Endothelial cell of umbilical vein (primary cell): ENCODE results near the gene MMS22L. TPM values are rescaled to one million over a fixed set of nuclear protein-coding genes. Genes with fewer than 3 reads are reported as not detected.

ENCODE experiments used
- BruUV-seq: library from RNA; stranded (reverse); fragments of 400-500 nt; replicated peaks from 2 replicates; lab custom pipeline; 2021; lab: Mats Ljungman, UMichigan
- CTCF ChIA-PET: fragments of 300-600, 350-600 bp; sonication (Branson Sonifier 250); formaldehyde crosslinking; loops from one replicate; lab custom pipeline; 2021; ENCODE audit warnings: antibody characterized with exemption, inconsistent platforms; lab: Charles Lee
- POLR2A ChIA-PET: fragments of 300-600, 350-600 bp; sonication (Branson Sonifier 250); formaldehyde crosslinking; loops from one replicate; lab custom pipeline; 2021; ENCODE audit warnings: antibody characterized with exemption, inconsistent platforms; lab: Charles Lee
- DNase-seq: peaks from one replicate; pipeline ENCODE4 v3.0.0-alpha.2; 2011; ENCODE audit warnings: low read depth, low spot score
- FAIRE-seq: peaks from 2 replicates; lab custom pipeline; 2011; peaks lifted over from hg19 to GRCh38; lab: Jason Lieb, UNC
- H2AFZ ChIP-seq: 2 replicates; pipeline ENCODE4 v1.6.0; 2012; ENCODE audit warnings: low read depth, low read length, control low read depth, inconsistent platforms
- H3K27ac ChIP-seq: 2 replicates; pipeline ENCODE4 v1.5.1; 2011; ENCODE audit warnings: low read depth, mild to moderate bottlenecking, control low read depth, low read length, moderate library complexity; ENCODE audit not compliant: insufficient read depth
- H3K27me3 ChIP-seq, 2 experiments: 2 replicates each; pipeline versions ENCODE4 v1.6.0 to v1.6.1; 2011; ENCODE audit warnings: low read length in 2 of 2, mixed read lengths in 1 of 2; ENCODE audit not compliant: control insufficient read depth in 2 of 2, insufficient read depth in 2 of 2
- H3K36me3 ChIP-seq, 2 experiments: 2 replicates in 1 of 2; 3 replicates in 1 of 2; pipeline ENCODE4 v1.5.1; 2011; ENCODE audit warnings: low read length in 2 of 2, mild to moderate bottlenecking in 1 of 2, moderate library complexity in 1 of 2; ENCODE audit not compliant: control insufficient read depth in 2 of 2, insufficient read depth in 2 of 2; ENCODE audit errors: extremely low read depth in 1 of 2
- H3K4me1 ChIP-seq: 3 replicates; pipeline ENCODE4 v1.5.1; 2011; ENCODE audit warnings: mild to moderate bottlenecking, low read length; ENCODE audit not compliant: control insufficient read depth, insufficient read depth; ENCODE audit errors: extremely low read depth
- H3K4me2 ChIP-seq: 2 replicates; pipeline ENCODE4 v1.6.1; 2011; ENCODE audit warnings: low read length, control low read depth, mixed read lengths; ENCODE audit not compliant: insufficient read depth
- H3K4me3 ChIP-seq, 3 experiments: fragments of 200-600 bp in 1 of 3; sonication (generic), shearing (Covaris generic) in 1 of 3; replicated peaks in 1 of 3; 2 replicates each; pipeline ENCODE4 v1.5.1; 2011 to 2016; ENCODE audit warnings: control low read depth in 3 of 3, low read length in 3 of 3, mild to moderate bottlenecking in 2 of 3, inconsistent platforms in 1 of 3, low read depth in 1 of 3, moderate library complexity in 1 of 3; ENCODE audit not compliant: insufficient read depth in 1 of 3
- H3K79me2 ChIP-seq: 2 replicates; pipeline ENCODE4 v1.6.0; 2012; ENCODE audit warnings: low read length, inconsistent platforms; ENCODE audit not compliant: control insufficient read depth, insufficient read depth
- H3K9ac ChIP-seq: replicated peaks from 2 replicates; pipeline ENCODE3; 2011; ENCODE audit warnings: low read length, control low read depth; ENCODE audit not compliant: insufficient read depth; ENCODE audit errors: extremely low read depth
- H3K9me1 ChIP-seq: replicated peaks from 3 replicates; pipeline ENCODE4 v1.6.0; 2011; ENCODE audit warnings: mild to moderate bottlenecking, low read length; ENCODE audit not compliant: control insufficient read depth, insufficient read depth; ENCODE audit errors: extremely low read depth
- H3K9me3 ChIP-seq: replicated peaks from 2 replicates; pipeline ENCODE4 v1.5.1; 2012; ENCODE audit warnings: low read length, inconsistent platforms; ENCODE audit not compliant: control insufficient read depth, insufficient read depth
- H4K20me1 ChIP-seq: replicated peaks from 2 replicates; pipeline ENCODE3; 2011; ENCODE audit warnings: mild to moderate bottlenecking, low read length; ENCODE audit not compliant: control insufficient read depth, insufficient read depth; ENCODE audit errors: extremely low read depth
- EZH2 ChIP-seq: IDR thresholded peaks from 2 replicates; pipeline ENCODE4 v1.6.1; 2012; ENCODE audit warnings: borderline replicate concordance, low read depth, mild to moderate bottlenecking, moderate library complexity, low read length, inconsistent platforms; ENCODE audit not compliant: severe bottlenecking
- FOS ChIP-seq: IDR thresholded peaks from 2 replicates; pipeline ENCODE4 v1.6.1; 2011; ENCODE audit warnings: mild to moderate bottlenecking, low read length, moderate library complexity, borderline replicate concordance; ENCODE audit not compliant: insufficient read depth
- GATA2 ChIP-seq: IDR thresholded peaks from 2 replicates; pipeline ENCODE4 v1.7.0; 2011; ENCODE audit warnings: low read depth, mild to moderate bottlenecking, moderate library complexity, mixed read lengths, low read length; ENCODE audit not compliant: insufficient read length, insufficient read depth
- JUN ChIP-seq: IDR thresholded peaks from 2 replicates; pipeline ENCODE4 v1.6.1; 2011; ENCODE audit warnings: borderline replicate concordance, low read depth; ENCODE audit not compliant: insufficient read length, insufficient read depth
- MYC ChIP-seq: IDR thresholded peaks from one replicate; pipeline ENCODE4 v1.6.1; 2011; ENCODE audit warnings: mild to moderate bottlenecking, low read depth, low read length
- POLR2A ChIP-seq: IDR thresholded peaks from 2 replicates; pipeline ENCODE4 v1.6.1; 2012; ENCODE audit warnings: low read depth, mild to moderate bottlenecking, control low read depth, low read length
- POLR2AphosphoS5 ChIP-seq: IDR thresholded peaks from 2 replicates; pipeline ENCODE4 v1.6.1; 2012; ENCODE audit warnings: low read depth, mild to moderate bottlenecking, control low read depth, low read length, moderate library complexity; ENCODE audit not compliant: insufficient read depth
- dilution Hi-C: fragments of 300-500 bp; cut with MboI; formaldehyde crosslinking; loops from one replicate; pipeline ENCODE4 v1.15.0; 2019; ENCODE audit warnings: low sequenced_read_pairs; ENCODE audit not compliant: extremely low pct_ligation_motif_present
- intact Hi-C: fragments of 100-400 bp; cut with micrococcal nuclease; formaldehyde crosslinking; loops from one replicate; pipeline ENCODE4 v1.10.0; 2022
- polyA plus RNA-seq, 4 experiments: library from polyadenylated mRNA; depleted of rRNA in 3 of 4; stranded (reverse) in 3 of 4; unstranded in 1 of 4; fragments of >200 nt; gene quantifications; 2 replicates each; pipeline versions ENCODE4 v1.2.1 to v1.2.3, GENCODE V29; 2011 to 2012; ENCODE audit warnings: missing spikeins in 1 of 4
- total RNA-seq: library from RNA; stranded (reverse); gene quantifications from 2 replicates; pipeline ENCODE4 v1.2.3, GENCODE V29; 2021
- TF ChIP-seq, protein P1 (sequence below), 2 donors: IDR thresholded peaks; 1 replicate in 1 of 2; 2 replicates in 1 of 2; pipeline ENCODE4 v1.5.1; 2011; ENCODE audit warnings: low read length in 2 of 2, mild to moderate bottlenecking in 2 of 2, moderate library complexity in 2 of 2, control low read depth in 1 of 2, inconsistent platforms in 1 of 2, low read depth in 1 of 2; ENCODE audit not compliant: insufficient read depth in 1 of 2; ENCODE audit errors: extremely low read depth in 1 of 2
- TF ChIP-seq, protein P2 (sequence below): IDR thresholded peaks from 2 replicates; pipeline ENCODE4 v1.6.1; 2011; ENCODE audit not compliant: insufficient read depth, insufficient read length

MMS22L gene
- total and polyA plus RNA-seq, 2 donors (not counting 3 experiments of a cell fraction or from before 2014, with no cell fraction given): 5.5 to 19.3 TPM

DNA sequence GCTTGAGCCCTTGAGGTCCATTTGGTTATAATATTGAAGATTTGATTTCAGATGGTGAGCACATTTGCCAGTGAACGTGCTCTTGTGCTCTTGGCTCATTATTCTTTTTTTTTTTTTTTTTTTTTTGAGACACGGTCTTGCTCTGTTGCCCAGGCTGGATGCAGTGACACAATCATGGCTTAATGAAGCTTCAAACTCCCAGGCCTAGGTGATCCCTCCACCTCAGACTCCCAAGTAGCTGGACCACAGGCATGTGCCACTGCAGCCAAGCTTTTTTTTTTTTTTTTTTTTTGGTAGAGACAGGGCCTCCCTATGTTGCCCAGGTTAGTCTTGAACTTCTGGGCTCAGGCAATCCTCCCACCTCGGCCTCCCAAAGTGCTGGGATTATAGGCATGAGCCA lies 182.3 kb downstream of the MMS22L start:
- Histone ChIP-seq H3K4me1 (no peaks in the 10 kb centered on the region), H3K9me3 (no peaks in the 10 kb centered on the region), H3K9ac (no peak overlapping the region), H3K79me2 (no peaks in the 10 kb centered on the region), H3K4me3 (no peak overlapping the region), H3K27ac (no peak overlapping the region), H3K4me2 (no peak overlapping the region), H3K9me1 (no peaks in the 10 kb centered on the region), H3K36me3 (no peaks in the 10 kb centered on the region), H2AFZ (no peak overlapping the region), H4K20me1 (no peaks in the 10 kb centered on the region), H3K27me3 (no peaks in the 10 kb centered on the region)
- TF ChIP-seq, protein P1, sequence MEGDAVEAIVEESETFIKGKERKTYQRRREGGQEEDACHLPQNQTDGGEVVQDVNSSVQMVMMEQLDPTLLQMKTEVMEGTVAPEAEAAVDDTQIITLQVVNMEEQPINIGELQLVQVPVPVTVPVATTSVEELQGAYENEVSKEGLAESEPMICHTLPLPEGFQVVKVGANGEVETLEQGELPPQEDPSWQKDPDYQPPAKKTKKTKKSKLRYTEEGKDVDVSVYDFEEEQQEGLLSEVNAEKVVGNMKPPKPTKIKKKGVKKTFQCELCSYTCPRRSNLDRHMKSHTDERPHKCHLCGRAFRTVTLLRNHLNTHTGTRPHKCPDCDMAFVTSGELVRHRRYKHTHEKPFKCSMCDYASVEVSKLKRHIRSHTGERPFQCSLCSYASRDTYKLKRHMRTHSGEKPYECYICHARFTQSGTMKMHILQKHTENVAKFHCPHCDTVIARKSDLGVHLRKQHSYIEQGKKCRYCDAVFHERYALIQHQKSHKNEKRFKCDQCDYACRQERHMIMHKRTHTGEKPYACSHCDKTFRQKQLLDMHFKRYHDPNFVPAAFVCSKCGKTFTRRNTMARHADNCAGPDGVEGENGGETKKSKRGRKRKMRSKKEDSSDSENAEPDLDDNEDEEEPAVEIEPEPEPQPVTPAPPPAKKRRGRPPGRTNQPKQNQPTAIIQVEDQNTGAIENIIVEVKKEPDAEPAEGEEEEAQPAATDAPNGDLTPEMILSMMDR (IDR thresholded peaks at IDR 0.05; ENCODE audit: extremely low read depth in 1 of 2, insufficient read depth in 1 of 2, low read depth in 1 of 2, low read length in 2 of 2): no peak
- TF ChIP-seq, protein P2, sequence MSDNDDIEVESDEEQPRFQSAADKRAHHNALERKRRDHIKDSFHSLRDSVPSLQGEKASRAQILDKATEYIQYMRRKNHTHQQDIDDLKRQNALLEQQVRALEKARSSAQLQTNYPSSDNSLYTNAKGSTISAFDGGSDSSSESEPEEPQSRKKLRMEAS: no peak
- TF ChIP-seq EZH2 (no peak), POLR2AphosphoS5 (no peak), FOS (no peak), JUN (no peak), POLR2A (no peak), MYC (no peak), GATA2 (no peak)
- BruUV-seq: no TSS peak
- ChIA-PET CTCF (interaction anchor here (0.7 kb wide), 1 partner anchor 54 kb away, joined by 3 read pairs; no protein-coding TSS in a partner anchor), POLR2A (no interaction called here)
- dilution Hi-C loops (no loop called here), intact Hi-C loops (no loop called here)
- DNase-seq: no peak
- FAIRE-seq: no peak
